Hepatocyte (in vitro differentiated cells): ENCODE data around the gene CTR9.

Experiments
- EZH2 ChIP-seq: fragments of 200-600 bp; sonication (generic); IDR thresholded peaks from 2 replicates; pipeline ENCODE4 v1.6.1; 2016; ENCODE audit warnings: antibody characterized with exemption, mild to moderate bottlenecking, borderline replicate concordance
- EZH2phosphoT487 ChIP-seq: fragments of 200-600 bp; sonication (generic); IDR thresholded peaks from one replicate; pipeline ENCODE4 v1.6.1; 2018; ENCODE audit warnings: antibody characterized with exemption, mild to moderate bottlenecking, low read depth, moderate library complexity; ENCODE audit not compliant: unreplicated experiment, severe bottlenecking
- TF ChIP-seq, protein P1 (sequence below): fragments of 200-600 bp; sonication (generic); IDR thresholded peaks from 2 replicates; pipeline ENCODE4 v1.5.1; 2016; ENCODE audit warnings: antibody characterized with exemption, mild to moderate bottlenecking; ENCODE audit not compliant: poor library complexity

DNA sequence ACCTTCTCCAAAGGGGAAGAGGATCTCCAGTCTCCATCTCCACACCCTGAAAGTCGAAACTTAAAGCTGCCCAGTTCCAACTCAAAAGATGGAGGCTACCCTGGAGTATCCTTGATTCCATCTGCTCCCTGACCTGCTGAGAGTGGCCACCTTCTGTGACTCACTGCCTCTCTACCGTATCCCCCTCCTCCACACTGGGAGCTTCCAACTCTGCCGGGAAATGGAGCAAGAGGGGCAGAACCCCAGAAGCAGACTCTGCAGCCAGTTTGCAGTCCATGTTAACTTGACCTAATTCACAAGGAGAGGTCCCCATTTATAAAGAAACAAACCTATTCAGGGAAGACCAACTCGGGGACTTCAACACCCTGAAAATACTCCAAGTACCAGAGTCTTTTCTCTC is 35.5 kb upstream of the CTR9 start:
- no peak for TF ChIP-seq EZH2phosphoT487
- TF ChIP-seq, protein P1, sequence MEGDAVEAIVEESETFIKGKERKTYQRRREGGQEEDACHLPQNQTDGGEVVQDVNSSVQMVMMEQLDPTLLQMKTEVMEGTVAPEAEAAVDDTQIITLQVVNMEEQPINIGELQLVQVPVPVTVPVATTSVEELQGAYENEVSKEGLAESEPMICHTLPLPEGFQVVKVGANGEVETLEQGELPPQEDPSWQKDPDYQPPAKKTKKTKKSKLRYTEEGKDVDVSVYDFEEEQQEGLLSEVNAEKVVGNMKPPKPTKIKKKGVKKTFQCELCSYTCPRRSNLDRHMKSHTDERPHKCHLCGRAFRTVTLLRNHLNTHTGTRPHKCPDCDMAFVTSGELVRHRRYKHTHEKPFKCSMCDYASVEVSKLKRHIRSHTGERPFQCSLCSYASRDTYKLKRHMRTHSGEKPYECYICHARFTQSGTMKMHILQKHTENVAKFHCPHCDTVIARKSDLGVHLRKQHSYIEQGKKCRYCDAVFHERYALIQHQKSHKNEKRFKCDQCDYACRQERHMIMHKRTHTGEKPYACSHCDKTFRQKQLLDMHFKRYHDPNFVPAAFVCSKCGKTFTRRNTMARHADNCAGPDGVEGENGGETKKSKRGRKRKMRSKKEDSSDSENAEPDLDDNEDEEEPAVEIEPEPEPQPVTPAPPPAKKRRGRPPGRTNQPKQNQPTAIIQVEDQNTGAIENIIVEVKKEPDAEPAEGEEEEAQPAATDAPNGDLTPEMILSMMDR: no peak
- no peak for TF ChIP-seq EZH2
